HL-60/S4 treated with phorbol 12-myristate 13-acetate at 8.2 ng/mL for 4 days and 3 days (cell line): ENCODE measurements around the gene WBP1.
"Not testable (repeated sequence)": the region's sequence is repeated elsewhere in the genome, so short reads cannot be mapped to it uniquely, and the experiment has no call there.

Experiments used
- in situ Hi-C: fragments of 300-500 bp; cut with MboI; formaldehyde crosslinking; loops from 2 replicates; pipeline ENCODE4 v1.15.0; 2022; ENCODE audit warnings: low sequenced_read_pairs

WBP1 gene

GRCh38 chr2:74458132-74458937 lies at the start of gene WBP1:
Gene WBP1, plus strand, starts transcription at chr2:74458438. Its CDS starts 165 bp downstream, at chr2:74458603.
- in situ Hi-C loops, result no loop called here

GRCh38 chr2:74413001-74413698 lies 45.1 kb upstream of the WBP1 start:
- in situ Hi-C loops, result no loop called here

- in situ Hi-C loops, result no loop called here
Measured at GRCh38 chr2:74414441-74414840, 43.8 kb upstream of the WBP1 start.

GRCh38 chr2:74414881-74415761 lies 43.1 kb upstream of the WBP1 start:
- in situ Hi-C loops, result no loop called here

GRCh38 chr2:74415762-74416395 lies 42.4 kb upstream of the WBP1 start:
- in situ Hi-C loops, result no loop called here

- in situ Hi-C loops, result no loop called here
Measured at GRCh38 chr2:74416778-74417177, 41.5 kb upstream of the WBP1 start.

GRCh38 chr2:74417197-74417596 lies 41.0 kb upstream of the WBP1 start:
- in situ Hi-C loops, result no loop called here

- in situ Hi-C loops, result no loop called here
Measured at GRCh38 chr2:74417763-74418162, 40.5 kb upstream of the WBP1 start.

- in situ Hi-C loops, result no loop called here
Measured at GRCh38 chr2:74418312-74418711, 39.9 kb upstream of the WBP1 start.

- in situ Hi-C loops, result no loop called here
Measured at GRCh38 chr2:74419345-74419744, 38.9 kb upstream of the WBP1 start.

- in situ Hi-C loops, result no loop called here
Measured at GRCh38 chr2:74420006-74420405, 38.2 kb upstream of the WBP1 start.

GRCh38 chr2:74420443-74421103 lies 37.7 kb upstream of the WBP1 start:
- in situ Hi-C loops, result not testable (repeated sequence)

GRCh38 chr2:74421221-74421870 lies 36.9 kb upstream of the WBP1 start, which contains the start of the genes C2orf81 and WDR54:
Gene C2orf81, minus strand, starts transcription at chr2:74421619. Its CDS starts 59 bp downstream, at chr2:74421560.
Gene WDR54, plus strand, starts transcription at chr2:74421730. Its CDS starts 424 bp downstream, at chr2:74422154.
- in situ Hi-C loops, result no loop called here

- in situ Hi-C loops, result no loop called here
Measured at GRCh38 chr2:74423231-74424095, 34.8 kb upstream of the WBP1 start.

GRCh38 chr2:74424139-74424992 lies 33.9 kb upstream of the WBP1 start:
- in situ Hi-C loops, result no loop called here

GRCh38 chr2:74424995-74425406 lies 33.2 kb upstream of the WBP1 start:
- in situ Hi-C loops, result no loop called here

- in situ Hi-C loops, result no loop called here
Measured at GRCh38 chr2:74425523-74425922, 32.7 kb upstream of the WBP1 start.
